GM12891 (cell line): ENCODE measurements around the gene USP7.

Experiments
- DNase-seq: peaks from one replicate; pipeline ENCODE4 v3.0.0; 2011; ENCODE audit warnings: low spot score; ENCODE audit not compliant: insufficient read length
- FAIRE-seq: peaks from 2 replicates; lab custom pipeline; 2011; peaks lifted over from hg19 to GRCh38; lab: Jason Lieb, UNC
- PAX5 ChIP-seq: IDR thresholded peaks from 2 replicates; pipeline ENCODE4 v1.6.1; 2011; ENCODE audit warnings: low read length, moderate library complexity, mild to moderate bottlenecking; ENCODE audit not compliant: insufficient read depth, severe bottlenecking
- POLR2A ChIP-seq: IDR thresholded peaks from 2 replicates; pipeline ENCODE4 v1.6.1; 2011; ENCODE audit warnings: low read depth, low read length, control low read depth
- POLR2AphosphoS5 ChIP-seq: IDR thresholded peaks from 2 replicates; pipeline ENCODE4 v1.6.1; 2011; ENCODE audit warnings: low read depth, low read length, control low read depth
- POU2F2 ChIP-seq: IDR thresholded peaks from 2 replicates; pipeline ENCODE4 v1.6.1; 2011; ENCODE audit warnings: low read depth, mild to moderate bottlenecking, control low read depth, low read length, moderate library complexity
- SPI1 ChIP-seq: IDR thresholded peaks from 2 replicates; pipeline ENCODE4 v1.6.1; 2011; ENCODE audit warnings: low read depth, low read length, control low read depth
- TAF1 ChIP-seq: IDR thresholded peaks from 2 replicates; pipeline ENCODE4 v1.6.1; 2011; ENCODE audit warnings: low read depth, low read length, control low read depth

The USP7 gene

GRCh38 chr16:8858994-8859912 is 104.5 kb downstream of the USP7 start:
- TF ChIP-seq TAF1 (no peak), SPI1 (no peak), POLR2A (no peak), POLR2AphosphoS5 (0 out of 2 replicates have a peak, but pooled peaks have one; percentile 1), POU2F2 (no peak), PAX5 (no peak)
- FAIRE-seq (no peak), DNase-seq (no peak)

GRCh38 chr16:8855972-8856371 is 107.7 kb downstream of the USP7 start:
- FAIRE-seq (no peak), DNase-seq (no peak)
- TF ChIP-seq TAF1 = no peak
- no peak for TF ChIP-seq POU2F2
- TF ChIP-seq POLR2AphosphoS5 = no peak
- TF ChIP-seq POLR2A = no peak
- TF ChIP-seq PAX5 = no peak
- no peak for TF ChIP-seq SPI1

GRCh38 chr16:8855051-8855786 is 108.5 kb downstream of the USP7 start:
- FAIRE-seq (no peak), DNase-seq (no peak)
- no peak for TF ChIP-seq SPI1
- no peak for TF ChIP-seq POLR2AphosphoS5
- TF ChIP-seq POLR2A = no peak; the same call in 1 of the 2 replicates
- TF ChIP-seq POU2F2 = no peak
- TF ChIP-seq TAF1 = no peak
- no peak for TF ChIP-seq PAX5

GRCh38 chr16:8854298-8854948 is 109.3 kb downstream of the USP7 start:
- DNase-seq = no peak
- no peak for FAIRE-seq
- peak; percentile 8; the same call in 1 of the 2 replicates for TF ChIP-seq POLR2A
- TF ChIP-seq PAX5 = no peak

GRCh38 chr16:8853611-8854010 is 110.1 kb downstream of the USP7 start:
- DNase-seq (no peak), FAIRE-seq (no peak)
- TF ChIP-seq POLR2A = no peak
- no peak for TF ChIP-seq PAX5
- TF ChIP-seq POLR2AphosphoS5 = no peak
- no peak for TF ChIP-seq SPI1
- TF ChIP-seq POU2F2 = no peak
- TF ChIP-seq TAF1 = no peak

- FAIRE-seq = no peak
- DNase-seq = no peak
- TF ChIP-seq POLR2AphosphoS5 (peak; percentile 66; the same call in 1 of the 2 replicates), TAF1 (no peak)
These were observed 110.6 kb downstream of the USP7 start for GRCh38 chr16:8853150-8853549.

GRCh38 chr16:8852534-8852933 is 111.2 kb downstream of the USP7 start:
- TF ChIP-seq POLR2AphosphoS5 (no peak), TAF1 (no peak), SPI1 (no peak), POU2F2 (no peak), PAX5 (no peak), POLR2A (no peak)
- FAIRE-seq (no peak), DNase-seq (no peak)

GRCh38 chr16:8851761-8852403 is 111.8 kb downstream of the USP7 start:
- FAIRE-seq (no peak), DNase-seq (peak; percentile 4)
- TF ChIP-seq POU2F2 = no peak
- TF ChIP-seq SPI1 = no peak
- TF ChIP-seq TAF1 = no peak
- TF ChIP-seq POLR2A = no peak
- no peak for TF ChIP-seq POLR2AphosphoS5
- no peak for TF ChIP-seq PAX5
